HT-29 (cell line): ENCODE results near the gene SBF2. TPM values are rescaled to one million over a fixed set of nuclear protein-coding genes. Genes with fewer than 3 reads are reported as not detected.
"Not testable (repeated sequence)": the region's sequence is repeated elsewhere in the genome, so short reads cannot be mapped to it uniquely, and the experiment has no call there.

Source experiments
- DNase-seq: peaks from one replicate; pipeline ENCODE4 v3.0.0-alpha.2; 2015; ENCODE audit warnings: low spot score
- total RNA-seq: library from RNA; depleted of rRNA; stranded (reverse); fragments of >200 nt; shearing (Covaris generic); gene quantifications from 2 replicates; pipeline ENCODE4 v1.2.3, GENCODE V29; 2014

The SBF2 gene
- total RNA-seq, 1 experiment from 2014 or later = 24.4 TPM

DNA sequence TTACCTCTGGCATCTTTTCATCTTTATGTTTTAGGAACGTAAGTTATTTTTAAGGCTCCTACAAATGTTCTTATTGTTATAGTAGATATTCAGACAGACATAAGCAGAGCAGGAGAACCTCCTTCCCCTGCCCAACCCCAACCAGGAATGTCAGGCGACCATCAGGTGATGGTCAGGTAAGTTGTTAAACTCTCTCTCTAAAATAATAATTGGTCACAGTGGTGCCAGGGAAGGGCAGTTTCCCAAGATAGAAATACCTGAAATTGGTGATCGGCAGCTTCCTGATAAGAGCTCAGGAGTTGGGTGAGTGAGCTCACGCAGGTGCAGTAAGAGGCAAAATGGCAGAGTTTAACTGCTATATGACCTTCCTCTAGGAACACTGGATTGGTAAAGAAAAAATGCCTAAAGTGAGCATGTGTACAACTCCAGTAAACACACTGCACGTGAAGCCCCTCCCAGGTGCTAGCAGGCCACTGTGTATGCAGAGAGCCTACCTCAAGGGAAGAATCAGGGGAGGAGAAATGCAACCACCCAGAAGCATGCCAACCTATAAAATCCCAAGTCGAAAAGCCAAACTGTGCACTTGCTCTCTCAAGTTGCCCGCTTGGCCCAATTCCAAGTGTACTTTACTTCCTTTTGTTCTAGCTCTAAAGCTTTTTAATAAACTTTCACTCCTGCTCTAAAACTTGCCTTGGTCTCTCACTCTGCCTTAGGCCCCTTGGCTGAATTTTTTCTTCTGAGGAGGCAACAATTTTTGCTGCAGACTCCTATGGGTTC is 273.9 kb downstream of the SBF2 start:
- DNase-seq = peak; percentile 90

- no peak for DNase-seq
These were observed 276.1 kb downstream of the SBF2 start for GRCh38 chr11:10017911-10018310.

DNA sequence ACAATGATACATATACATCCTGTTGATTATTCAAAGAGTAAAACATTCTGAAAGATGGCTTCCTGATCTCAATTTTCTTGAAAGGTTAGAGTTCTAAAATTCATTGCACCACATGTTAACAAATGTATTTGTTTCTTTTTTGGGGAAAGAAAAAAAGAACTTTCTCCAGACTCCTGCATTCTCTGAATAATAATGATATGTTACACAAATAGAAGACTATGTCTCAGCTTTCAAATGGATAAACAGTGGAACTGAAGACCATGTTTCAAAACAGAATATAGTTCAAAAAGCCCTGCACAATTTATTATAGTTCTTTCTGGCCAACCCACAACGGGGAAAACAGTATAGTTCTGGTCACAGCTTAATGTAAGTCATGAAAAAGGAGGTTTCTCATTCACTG is 277.0 kb downstream of the SBF2 start:
- DNase-seq = no peak

DNA sequence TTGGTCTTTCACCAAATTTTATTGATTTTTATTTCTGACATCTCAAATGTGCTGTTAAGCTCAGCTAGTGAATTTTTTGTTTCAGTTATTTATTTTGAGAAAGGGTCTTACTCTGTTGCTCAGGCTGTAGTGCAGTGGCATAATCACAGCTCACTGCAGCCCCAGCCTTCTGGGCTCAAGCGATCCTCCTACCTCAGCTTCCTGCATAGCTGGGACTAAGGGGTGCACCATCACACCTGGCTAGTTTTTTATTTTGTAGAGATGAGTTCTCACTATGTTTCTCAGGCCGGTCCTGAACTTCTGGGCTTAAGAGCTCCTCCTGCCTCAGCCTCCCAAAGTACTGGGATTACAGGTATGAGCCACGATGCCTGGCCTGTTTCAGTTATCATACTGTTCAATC is 282.0 kb downstream of the SBF2 start:
- no peak for DNase-seq

DNA sequence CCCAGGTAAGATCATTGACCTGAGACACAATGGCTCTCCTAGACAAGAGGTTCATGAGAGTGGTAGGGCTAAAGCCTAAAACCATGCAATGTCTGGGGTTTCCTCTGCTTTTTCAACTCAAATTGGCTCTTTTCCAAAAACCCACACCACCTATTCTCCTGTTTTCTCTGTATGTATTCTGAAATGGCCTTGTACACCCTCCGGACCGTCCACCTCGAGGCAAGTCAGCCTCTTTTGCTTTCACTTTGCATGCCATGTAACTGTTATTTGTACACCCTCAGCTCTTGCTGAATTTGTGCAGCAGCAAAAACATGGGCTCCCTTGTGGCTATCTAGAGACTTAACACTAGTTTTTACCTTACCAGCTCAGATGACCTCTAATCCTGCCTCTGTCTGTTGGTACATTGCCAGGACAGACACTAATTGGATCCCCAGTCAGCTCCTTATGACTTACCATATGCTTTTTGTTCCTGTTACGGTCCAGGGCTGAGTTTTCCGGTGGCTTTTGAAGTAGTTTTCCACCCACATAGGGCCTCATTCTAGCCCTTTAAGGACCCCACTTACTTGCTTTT is 288.0 kb downstream of the SBF2 start:
- DNase-seq = no peak

DNA sequence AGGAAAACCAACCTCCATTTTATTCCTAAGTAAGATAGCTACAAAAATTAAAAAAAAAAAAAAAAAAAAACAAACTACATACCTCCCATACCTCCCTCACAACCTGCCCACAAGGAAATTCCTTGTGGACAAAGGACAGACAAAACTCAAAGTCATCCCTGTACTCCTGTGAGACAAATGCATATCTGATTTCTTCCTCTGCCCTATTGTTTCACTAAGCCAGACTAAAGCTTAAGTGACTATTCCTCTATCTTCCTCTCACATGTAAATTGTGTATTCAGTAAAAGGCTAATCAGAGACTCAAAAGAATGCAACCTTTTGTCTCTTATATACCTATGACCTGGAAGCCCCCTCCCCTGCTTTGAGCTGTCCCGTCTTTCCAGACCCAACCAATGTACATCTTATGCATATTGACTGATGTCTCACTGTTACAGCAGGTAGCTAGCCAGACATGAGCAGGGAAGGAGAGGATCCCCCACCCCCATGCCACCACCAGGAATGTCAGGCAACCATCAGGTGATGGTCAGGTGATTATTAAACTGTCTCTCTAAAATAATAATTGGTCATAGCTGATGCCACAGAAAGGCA is 289.4 kb downstream of the SBF2 start:
- no peak for DNase-seq

DNA sequence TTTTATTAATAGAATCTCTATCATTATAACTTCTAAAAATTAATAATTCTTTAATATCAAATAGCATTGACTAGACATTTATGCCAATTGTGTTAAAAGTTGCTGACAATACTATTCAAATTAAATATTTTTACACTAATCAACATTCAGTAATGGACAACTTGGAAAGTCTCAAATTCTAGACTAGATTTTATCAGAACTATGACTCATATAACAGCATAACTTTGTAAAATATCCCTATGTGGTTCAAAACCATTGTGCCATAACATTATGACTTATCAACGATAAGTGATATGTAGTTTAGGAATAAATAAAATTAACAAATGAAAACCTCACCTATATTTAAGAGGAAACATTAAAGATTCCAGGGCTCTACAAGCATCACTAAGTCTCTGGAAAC is 291.8 kb downstream of the SBF2 start:
- DNase-seq = no peak

GRCh38 chr11:9992306-9992705 is 301.7 kb downstream of the SBF2 start:
- no peak for DNase-seq

GRCh38 chr11:9990221-9990973 is 303.6 kb downstream of the SBF2 start:
- peak; percentile 31 for DNase-seq

GRCh38 chr11:9987303-9987702 is 306.7 kb downstream of the SBF2 start:
- not testable (repeated sequence) for DNase-seq

DNA sequence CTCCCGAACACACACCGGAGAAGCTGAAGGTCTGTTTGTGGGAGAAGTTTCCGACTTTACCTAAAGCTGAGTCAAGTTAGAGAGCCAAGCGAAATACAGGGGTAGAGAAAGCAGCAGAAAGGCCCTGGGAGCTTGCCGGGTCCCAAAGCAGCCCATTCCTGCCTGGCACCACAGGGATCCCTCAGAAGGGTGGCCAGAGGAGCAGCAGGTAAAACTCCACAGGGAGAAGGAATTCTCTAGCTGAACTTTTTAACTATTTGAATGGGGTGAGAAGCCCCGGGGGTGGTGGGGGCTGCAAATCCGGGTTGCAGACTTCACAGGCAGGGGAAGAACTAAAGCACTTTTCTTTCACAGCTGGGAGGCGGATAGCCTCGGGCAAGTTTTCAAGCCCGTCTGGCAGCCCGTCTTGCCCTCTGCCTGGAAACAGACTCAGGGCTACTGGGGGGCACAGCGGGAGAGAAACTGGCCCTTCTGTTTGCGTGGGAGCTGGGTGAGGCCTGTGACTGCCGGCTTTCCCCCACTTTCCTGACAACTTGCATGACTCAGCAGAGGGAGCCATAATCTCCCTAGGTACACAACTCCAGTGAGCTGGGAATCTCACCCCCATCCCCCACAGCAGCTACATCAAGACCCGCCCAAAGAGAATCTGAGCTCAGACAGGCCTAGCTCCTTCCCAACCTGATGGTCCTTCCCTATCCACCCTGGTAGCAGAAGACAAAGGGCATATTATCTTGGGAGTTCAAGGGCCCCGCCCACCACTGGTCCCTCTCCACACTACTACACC is 311.0 kb downstream of the SBF2 start:
- peak; percentile 85 for DNase-seq

DNA sequence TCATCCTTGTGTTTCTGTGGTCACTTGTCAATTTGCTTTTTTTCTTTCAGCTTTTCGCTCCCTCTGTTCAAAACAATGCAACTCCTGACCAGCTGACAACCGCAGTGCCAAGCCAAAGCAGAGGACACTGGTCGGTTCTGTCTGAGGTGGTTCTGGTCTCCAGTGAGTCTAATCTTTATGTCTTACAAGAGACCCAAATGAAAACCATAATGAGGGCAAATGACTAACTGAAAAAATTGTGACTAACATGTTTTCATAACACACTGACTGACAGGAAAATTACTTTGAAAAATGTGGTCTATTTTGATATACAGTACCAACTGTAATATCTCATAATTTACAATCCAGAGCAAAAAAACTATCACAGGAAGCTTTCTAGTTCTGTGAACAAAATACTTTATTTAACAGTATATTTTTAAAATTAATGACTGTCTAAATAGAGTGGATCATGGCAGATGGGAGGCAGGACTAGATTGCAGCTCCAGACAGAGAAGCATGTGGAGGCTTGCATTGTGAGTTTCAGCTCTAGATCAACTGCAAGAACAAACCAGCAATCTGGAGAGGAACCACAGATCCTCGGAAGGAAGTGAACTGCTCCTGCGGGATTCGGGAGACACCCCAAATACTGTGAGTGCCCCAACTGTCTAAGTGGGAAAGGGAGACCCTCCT is 311.8 kb downstream of the SBF2 start:
- DNase-seq = no peak

- no peak for DNase-seq
These were observed 313.1 kb downstream of the SBF2 start for GRCh38 chr11:9980931-9981330.

DNA sequence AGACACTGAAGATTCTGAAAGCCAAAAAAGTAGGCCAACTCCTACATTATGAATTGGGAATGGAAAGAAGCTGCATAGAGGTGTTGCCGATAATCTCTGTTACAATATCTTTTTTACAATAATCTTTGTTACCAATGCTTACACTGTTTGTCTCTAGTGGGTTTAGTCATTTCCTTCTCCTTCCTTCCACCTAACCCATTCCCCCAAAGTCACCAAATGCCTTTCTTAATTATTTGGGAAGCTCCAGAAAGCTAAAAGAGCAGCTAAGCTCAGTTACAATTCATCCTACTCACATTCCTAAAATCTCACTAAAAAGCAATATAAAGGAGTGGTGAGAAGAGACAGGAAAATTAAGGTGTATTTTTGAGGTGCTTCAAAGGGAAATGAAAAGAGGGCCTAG is 316.5 kb downstream of the SBF2 start:
- DNase-seq = no peak

DNA sequence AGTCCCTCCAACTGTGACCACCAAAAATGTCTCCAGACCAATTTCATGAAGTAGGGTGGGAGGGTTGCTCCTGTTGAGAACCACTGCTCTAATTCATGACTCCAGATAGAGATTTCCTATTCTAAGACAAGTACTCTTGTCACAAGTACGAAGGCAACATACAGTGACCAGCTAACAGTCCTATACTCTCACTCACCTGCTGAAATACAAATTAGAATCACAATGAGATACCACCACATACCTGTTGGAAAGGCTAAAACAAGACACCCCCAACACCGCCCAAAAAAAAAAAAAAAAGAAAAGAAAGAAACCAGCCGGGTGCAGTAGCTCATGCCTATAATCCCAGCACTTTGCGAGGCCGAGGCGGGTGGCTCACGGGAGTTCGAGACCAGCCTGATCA is 319.6 kb downstream of the SBF2 start:
- DNase-seq = no peak

- no peak for DNase-seq
These were observed 320.1 kb downstream of the SBF2 start for GRCh38 chr11:9973921-9974320.

DNA sequence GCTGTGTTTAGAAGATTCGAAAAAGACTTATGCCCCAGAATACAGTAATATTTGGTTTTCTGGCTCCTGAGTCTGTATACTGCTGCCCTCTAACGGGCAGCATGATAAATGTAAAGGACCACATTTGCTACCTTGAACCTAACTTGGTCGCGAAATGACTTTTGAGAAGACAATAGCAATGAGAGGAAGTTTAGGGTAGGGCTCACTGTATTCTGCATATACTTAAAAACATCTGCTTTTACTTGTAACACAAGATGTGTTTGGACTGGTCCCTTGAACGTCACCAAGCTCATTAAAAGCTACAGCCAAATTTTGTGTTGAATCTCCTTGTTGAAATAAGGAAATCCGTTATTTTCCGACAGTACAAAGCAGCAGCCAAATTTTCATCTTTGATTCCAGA is 321.0 kb downstream of the SBF2 start:
- peak; percentile 77 for DNase-seq

- no peak for DNase-seq
These were observed 322.1 kb downstream of the SBF2 start for GRCh38 chr11:9971894-9972293.

GRCh38 chr11:9969068-9969467 is 325.0 kb downstream of the SBF2 start:
- no peak for DNase-seq

DNA sequence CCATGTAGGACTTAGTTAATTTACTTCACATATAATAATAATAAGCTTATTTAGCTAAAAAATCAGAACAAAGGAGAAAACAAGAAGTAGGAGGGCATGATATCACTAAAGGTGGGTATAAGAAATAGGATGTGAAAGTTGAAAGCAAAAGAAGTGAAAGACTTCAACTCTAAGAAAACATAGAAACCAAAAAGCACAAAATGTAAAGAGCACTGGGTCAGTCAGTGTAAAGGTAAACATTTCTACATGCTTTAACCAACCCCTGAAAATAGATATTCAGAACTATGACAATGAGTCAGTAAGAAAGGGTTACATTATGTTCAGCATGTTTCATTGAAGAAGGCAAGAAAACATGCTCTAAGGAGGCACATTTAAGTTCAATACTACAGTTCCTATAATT is 331.3 kb downstream of the SBF2 start:
- no peak for DNase-seq

DNA sequence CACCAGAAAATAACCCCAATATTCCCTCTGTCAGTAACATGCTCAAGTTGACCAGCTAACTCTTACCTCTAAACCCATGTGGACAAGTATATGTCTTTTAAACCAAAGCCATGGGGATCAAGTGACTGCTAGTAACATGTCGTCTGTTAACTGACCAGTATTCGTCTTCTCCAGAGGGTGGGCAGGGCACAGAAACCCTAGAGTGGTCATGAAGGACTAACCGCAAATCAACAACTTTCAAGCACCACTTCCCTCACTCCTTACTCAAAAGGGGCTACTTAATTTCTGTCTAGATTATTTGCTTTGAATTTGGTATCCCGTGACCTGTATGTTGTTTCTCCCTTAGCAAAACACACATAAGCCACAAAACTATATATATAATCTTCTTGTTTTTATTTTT is 336.9 kb downstream of the SBF2 start:
- DNase-seq = no peak
